T1000 (cell line): ENCODE data around the gene ENG.
A peak's percentile ranks its signal among the peaks of the same experiment; 100 is the strongest.
"Not testable (repeated sequence)": the region's sequence is repeated elsewhere in the genome, so short reads cannot be mapped to it uniquely, and the experiment has no call there.

ENCODE experiments used
- DNase-seq: peaks from one replicate; lab custom pipeline; 2025; ENCODE audit warnings: mixed read lengths; lab: John Stamatoyannopoulos, UW

ENG gene

DNA sequence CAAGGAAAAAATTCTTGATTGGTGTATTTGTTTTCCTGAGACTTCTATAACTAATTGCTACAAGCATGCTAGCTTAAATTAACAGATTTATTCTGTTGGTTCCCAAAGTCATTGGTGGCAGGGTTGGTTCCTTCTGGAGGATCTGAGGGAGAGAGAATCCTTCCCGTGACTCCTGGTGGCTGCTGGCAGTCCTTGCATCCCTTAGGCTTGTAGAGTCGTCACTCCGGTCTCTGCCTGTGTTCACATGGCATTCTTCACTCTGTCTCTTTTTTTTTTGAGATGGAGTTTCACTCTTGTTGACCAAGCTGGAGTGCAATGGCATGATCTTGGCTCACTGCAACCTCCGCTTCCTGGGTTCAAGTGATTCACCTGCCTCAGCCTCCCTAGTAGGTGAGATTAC is 63.4 kb downstream of the ENG start:
- no peak for DNase-seq

- no peak for DNase-seq
Observed at GRCh38 chr9:127790094-127790855, 64.2 kb downstream of the ENG start.

DNA sequence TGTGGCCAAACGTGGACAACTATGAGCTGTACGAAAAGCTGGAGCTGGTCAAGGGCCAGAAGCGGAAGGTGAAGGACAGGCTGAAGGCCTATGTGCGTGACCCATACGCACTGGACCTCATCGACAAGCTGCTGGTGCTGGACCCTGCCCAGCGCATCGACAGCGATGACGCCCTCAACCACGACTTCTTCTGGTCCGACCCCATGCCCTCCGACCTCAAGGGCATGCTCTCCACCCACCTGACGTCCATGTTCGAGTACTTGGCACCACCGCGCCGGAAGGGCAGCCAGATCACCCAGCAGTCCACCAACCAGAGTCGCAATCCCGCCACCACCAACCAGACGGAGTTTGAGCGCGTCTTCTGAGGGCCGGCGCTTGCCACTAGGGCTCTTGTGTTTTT is 65.3 kb downstream of the ENG start:
- no peak for DNase-seq

GRCh38 chr9:127788337-127789011 is 66.0 kb downstream of the ENG start:
- DNase-seq = no peak

- no peak for DNase-seq
Observed at GRCh38 chr9:127786773-127787104, 67.7 kb downstream of the ENG start.

- DNase-seq = peak; percentile 85
Observed at GRCh38 chr9:127785933-127786772, 68.3 kb downstream of the ENG start, which contains the start of gene CDK9. Gene CDK9 (plus strand): TSS chr9:127786034. CDS start chr9:127786149, 115 bp downstream.

DNA sequence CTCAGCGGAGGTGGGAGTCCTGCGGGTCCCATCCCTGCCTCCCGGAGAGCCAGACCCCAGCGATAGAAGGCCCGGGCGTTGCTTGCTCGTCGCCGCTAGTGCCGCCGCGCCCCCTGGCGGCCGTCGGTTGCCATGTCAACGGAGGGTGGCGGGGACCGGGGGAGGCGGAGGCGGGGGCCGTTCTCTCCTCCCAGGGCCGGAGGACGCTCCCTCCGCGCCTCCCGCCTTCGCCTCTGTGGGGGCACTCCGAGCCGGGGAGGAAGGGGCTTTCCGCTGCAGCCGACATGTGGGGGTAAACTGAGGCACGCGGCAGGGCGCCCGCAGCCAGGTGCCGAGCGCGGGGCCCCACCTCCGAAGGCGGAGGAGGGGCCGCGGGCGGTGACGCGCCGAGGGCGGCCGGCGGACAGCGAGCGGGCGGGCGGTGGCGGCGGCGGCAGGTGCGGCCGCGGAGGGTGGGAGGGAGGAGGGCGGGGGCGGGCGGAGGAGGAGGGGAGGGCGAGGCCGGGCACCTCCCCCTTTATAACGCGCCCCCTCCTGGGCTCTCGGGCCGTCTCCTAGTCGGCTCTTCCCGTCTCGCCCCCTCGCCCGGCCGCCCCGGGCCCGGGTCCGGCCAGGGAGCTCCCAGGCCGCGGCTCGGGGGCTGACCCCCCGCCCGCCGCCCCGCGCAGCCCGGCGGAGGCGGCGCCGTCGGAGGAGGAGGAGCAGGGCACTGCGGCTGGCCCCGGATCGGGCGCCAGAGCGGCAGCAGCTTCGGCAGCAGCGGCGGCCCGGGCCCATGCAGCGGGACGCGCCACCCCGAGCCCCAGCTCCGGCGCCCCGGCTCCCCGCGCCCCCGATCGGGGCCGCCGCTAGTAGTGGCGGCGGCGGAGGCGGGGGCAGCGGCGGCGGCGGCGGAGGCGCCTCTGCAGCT is 69.2 kb downstream of the ENG start:
- peak; percentile 72 for DNase-seq

DNA sequence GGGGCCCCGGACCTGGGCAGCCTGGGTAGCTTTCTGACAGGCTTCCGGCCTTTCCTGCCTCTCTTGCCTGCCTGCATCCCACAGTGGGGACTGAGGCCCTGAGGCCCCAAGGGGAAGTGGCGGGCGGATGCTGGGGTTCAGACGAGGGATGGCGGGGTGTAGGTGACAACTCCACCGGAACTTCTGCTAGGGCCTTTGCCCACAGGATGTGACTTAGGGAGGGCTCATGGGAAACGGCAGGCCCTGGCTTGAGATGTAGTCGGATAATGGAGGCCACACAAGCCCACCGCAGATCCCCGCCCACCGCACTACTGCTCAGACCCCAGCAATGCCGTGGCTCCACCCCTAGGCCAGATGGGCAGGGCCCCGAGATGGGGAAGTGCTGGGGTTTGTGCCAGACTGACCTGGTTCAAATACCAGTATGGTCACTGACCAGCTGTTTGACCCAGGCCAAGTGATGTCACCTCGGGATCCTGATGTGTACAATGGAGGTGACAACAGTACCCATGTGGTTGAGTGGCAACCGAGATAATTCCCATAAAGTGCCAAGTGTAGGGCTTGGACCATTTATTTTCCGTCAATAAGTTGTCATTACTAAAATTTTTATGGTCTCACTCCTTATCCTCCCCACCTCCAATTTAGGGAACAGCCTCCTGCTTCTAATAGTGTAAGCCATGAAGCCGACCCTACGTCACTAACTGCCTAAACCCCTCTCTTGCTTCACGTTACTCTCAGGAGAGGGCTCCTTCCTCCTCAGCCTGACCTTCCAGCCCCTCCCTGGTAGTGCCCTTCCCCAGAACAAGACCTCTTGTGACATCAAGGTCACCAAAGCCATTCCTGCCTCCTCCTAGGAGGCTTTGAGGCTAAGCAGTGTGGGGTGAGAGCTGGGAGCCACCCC is 71.1 kb downstream of the ENG start:
- no peak for DNase-seq

DNA sequence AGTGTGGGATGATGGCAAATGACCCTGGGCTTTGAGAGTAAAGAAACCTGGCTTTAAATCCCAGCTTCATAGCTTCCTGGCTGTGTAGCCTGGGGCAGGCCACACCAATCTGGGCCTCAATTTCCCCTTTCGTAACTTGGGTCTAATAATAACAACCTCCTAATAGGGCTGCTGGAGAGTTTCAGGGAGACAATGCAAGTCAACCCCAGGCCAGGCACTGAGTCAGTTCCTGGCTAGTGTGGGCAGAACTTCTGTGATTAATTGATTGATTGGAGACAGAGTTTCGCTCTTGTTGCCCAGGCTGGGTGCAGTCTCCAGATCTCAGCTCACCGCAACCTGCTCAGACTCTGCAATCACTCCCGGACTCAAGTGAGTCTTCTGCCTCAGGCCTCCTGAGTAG is 72.7 kb downstream of the ENG start:
- DNase-seq = no peak

GRCh38 chr9:127780909-127781308 is 73.5 kb downstream of the ENG start:
- DNase-seq = not testable (repeated sequence)

DNA sequence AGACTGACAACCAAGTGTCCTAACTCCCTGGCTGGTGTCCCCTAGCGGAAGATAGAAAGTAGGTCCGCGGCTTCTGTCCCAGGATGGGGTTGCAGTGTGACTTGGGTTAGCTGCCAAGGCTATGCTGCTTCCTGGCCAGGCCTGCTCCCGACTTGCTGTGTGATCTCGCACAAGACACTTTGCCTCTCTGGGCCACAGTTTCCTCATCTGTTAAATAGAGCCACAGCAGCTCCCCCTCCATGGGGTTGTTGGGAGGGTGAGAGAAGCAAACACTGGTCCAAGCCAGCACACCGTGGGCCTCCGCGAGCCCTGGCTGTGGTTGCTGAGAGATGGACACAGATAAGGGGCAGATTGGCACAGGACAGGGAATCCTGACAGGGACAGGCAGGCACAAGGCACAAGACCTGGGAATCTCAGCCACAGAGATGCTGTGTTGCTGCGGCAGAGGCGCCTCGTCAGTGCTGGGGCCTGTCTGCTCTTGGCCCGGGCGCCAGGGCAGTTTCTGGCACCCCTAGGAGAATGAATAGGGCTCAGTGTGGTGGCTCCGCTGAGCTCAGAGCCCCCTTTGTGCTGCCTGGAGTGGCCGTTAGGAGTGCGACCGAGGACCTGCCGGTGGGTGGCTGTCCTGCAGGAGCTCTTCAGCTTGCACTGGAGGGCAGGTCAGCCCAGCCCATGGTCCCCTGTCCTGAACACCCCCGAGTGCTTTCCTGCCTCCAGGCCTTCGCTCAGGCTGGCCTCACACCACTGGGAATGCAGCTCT is 74.2 kb downstream of the ENG start:
- DNase-seq = no peak

GRCh38 chr9:127779136-127779981 is 75.1 kb downstream of the ENG start:
- no peak for DNase-seq

- DNase-seq = no peak
Observed at GRCh38 chr9:127778280-127779135, 76.0 kb downstream of the ENG start, which contains the start of gene SH2D3C. Gene SH2D3C (minus strand): TSS chr9:127778666. CDS start chr9:127778627, 39 bp downstream.

DNA sequence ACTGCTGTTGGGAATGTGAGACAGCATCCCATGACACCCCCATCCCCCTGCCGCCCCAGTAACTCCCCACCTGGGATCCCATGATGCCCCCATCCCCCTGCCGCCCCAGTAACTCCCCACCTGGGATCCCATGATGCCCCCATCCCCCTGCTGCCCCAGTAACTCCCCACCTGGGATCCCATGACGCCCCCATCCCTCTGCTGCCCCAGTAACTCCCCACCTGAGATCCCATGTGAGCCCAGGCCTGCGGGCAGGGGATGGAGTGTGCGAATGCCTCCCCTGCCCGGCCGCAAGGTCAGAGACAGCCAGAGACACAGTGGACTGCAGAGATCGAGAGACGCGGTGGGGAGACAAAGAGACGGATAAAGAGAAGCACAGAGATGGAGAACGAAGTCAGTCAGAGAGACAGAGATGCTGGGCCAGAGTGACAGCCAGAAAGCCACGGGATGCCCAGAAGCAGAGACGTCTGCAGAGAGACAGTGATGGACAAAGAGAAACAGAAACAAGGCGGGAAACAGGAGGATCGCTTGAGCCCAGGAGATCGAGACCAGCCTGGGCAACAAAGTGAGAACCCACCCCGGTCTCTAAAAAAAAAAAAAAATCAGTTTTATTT is 77.0 kb downstream of the ENG start:
- DNase-seq = no peak

DNA sequence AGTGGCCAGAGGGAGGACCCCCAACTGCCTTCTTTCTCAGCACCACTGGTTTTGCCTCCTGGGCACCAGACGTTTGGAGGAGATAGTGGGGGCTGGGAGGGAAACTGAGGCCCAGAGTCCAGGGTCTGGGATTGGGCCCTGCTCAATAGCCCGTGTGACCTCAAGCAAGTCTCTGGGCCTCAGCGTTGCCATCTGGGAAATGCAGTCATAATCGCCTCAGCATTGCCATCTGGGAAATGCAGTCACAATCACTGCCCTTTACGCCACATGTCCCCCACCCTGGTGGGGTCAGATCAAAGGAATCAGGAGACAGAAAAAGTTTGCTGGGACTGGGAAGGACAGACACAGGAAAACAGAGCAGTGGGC is 77.6 kb downstream of the ENG start:
- no peak for DNase-seq

DNA sequence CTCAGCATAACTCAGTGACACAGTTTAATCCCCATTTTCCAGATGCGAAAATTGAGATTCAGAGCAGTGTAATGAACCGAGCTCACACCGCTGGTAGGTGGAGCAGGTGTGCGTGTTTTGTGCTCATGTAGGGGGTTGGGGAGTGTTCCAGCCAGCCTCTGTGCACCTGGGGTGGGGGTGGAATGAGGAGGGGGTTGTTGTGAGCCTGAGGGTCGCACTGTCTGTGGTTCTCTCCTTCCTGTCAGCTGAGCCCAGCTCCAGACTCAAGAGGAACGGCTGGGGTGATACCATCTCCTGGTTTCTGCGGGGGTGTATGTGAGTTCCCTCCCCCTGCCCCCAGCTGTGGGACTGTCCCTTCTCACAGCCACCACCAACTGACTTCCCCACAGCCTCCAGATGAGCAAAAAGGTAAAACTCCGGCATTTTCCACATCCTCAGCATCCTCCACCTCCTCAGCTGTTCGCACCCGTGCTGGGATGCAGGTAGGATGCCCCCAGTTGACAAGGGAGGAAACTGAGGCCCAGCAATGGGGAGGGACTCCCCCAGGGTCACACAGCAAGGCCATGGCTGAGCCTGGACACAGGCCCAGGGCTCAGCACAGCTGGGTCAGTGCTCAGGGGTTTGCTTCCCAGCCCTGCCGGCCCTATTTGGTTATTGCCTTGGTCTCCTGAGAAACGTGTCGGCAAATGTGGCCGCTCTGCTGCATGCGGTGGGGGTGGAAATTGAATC is 78.1 kb downstream of the ENG start:
- no peak for DNase-seq

DNA sequence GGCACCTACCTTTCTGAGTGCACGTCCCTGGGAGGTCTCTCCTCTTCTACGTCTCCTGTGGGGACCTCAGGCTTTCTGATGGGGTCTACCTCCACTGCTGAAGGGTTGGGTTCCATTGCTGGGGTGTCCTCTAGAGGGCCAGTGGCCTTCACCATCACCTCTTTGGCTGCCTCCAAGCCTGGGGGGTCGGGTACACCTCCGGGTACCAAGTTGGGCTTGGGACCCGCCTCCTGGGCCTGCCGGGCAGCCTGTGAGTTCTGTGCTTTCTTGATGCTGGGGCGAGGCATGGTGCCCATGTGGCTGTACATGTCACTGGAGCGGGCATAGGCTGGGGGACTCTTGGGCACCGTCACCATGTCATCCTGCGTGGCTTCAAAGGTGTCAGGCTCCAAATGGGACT is 80.5 kb downstream of the ENG start:
- no peak for DNase-seq
